K562 (cell line): Measurements from ENCODE around the gene USP46. TPM values are rescaled to one million over a fixed set of nuclear protein-coding genes. Genes with fewer than 3 reads are reported as not detected.

ENCODE experiments used
- ATAC-seq: fragments of 200-7000 bp; cut with Tn5 transposase; 3 replicates; pipeline ENCODE4 v1.9.1; 2020; ENCODE audit warnings: moderate library complexity
- BruUV-seq: library from RNA; stranded (reverse); fragments of 400-500 nt; replicated peaks from 2 replicates; lab custom pipeline; 2021; lab: Mats Ljungman, UMichigan
- CTCF ChIA-PET: fragments of 300-600 bp; formaldehyde crosslinking; extraction: SDS; loops from one replicate; lab custom pipeline; 2021; ENCODE audit warnings: low intra/inter-chr PET ratio; lab: Yijun Ruan, JAX
- POLR2A ChIA-PET: fragments of 300-600, 350-650 bp; sonication (Branson Sonifier 250); formaldehyde crosslinking; extraction: SDS; loops from one replicate; lab custom pipeline; 2021; ENCODE audit warnings: antibody characterized with exemption, inconsistent platforms; lab: Yijun Ruan, JAX
- DNase-seq, 4 experiments: peaks; one replicate each; pipeline versions ENCODE4 v3.0.0 to v3.0.0-alpha.2; 2011 to 2018; ENCODE audit warnings: low spot score in 3 of 4, mixed read lengths in 3 of 4; ENCODE audit errors: extremely low read depth in 1 of 4
- FAIRE-seq: peaks from 2 replicates; lab custom pipeline; 2011; peaks lifted over from hg19 to GRCh38; lab: Jason Lieb, UNC
- H2AFZ ChIP-seq: 2 replicates; pipeline ENCODE4 v1.6.0; 2011; ENCODE audit warnings: low read depth, low read length, control low read depth, inconsistent platforms
- H3K27ac ChIP-seq: fragments of 200-600 bp; 3 replicates; pipeline ENCODE4 v1.8.0; 2011; ENCODE audit warnings: low read depth, mild to moderate bottlenecking, control low read depth, inconsistent platforms, low read length, moderate library complexity, mixed read lengths; ENCODE audit errors: extremely low read depth
- H3K27me3 ChIP-seq, 2 experiments: fragments of 300-600 bp in 1 of 2; 2 replicates in 1 of 2; 3 replicates in 1 of 2; pipeline versions ENCODE4 v1.6.0 to v1.8.0; 2011; ENCODE audit warnings: inconsistent platforms in 2 of 2, low read length in 2 of 2, mild to moderate bottlenecking in 1 of 2, mixed read lengths in 1 of 2, moderate library complexity in 1 of 2; ENCODE audit not compliant: control insufficient read depth in 2 of 2, insufficient read depth in 2 of 2
- H3K36me3 ChIP-seq: fragments of 300-600 bp; 3 replicates; pipeline ENCODE4 v1.8.0; 2011; ENCODE audit warnings: mild to moderate bottlenecking, low read length, inconsistent platforms; ENCODE audit not compliant: control insufficient read depth, insufficient read depth
- H3K4me1 ChIP-seq, 2 experiments: fragments of 200-600 bp in 1 of 2; replicated peaks in 1 of 2; 2 replicates in 1 of 2; 3 replicates in 1 of 2; pipeline versions ENCODE4 v1.5.1 to v1.8.0; 2011; ENCODE audit warnings: inconsistent platforms in 2 of 2, low read length in 2 of 2, mild to moderate bottlenecking in 1 of 2, mixed read lengths in 1 of 2, moderate library complexity in 1 of 2; ENCODE audit not compliant: control insufficient read depth in 2 of 2, insufficient read depth in 2 of 2
- H3K4me2 ChIP-seq: 2 replicates; pipeline ENCODE4 v1.6.1; 2011; ENCODE audit warnings: low read length, control low read depth, inconsistent platforms, mixed read lengths; ENCODE audit not compliant: insufficient read depth
- H3K4me3 ChIP-seq: fragments of 200-600 bp; sonication (generic), shearing (Covaris generic); 2 replicates; pipeline ENCODE4 v1.5.1; 2016; ENCODE audit warnings: control low read depth, inconsistent platforms
- H3K79me2 ChIP-seq: fragments of 200-600 bp; 3 replicates; pipeline ENCODE4 v1.8.0; 2011; ENCODE audit warnings: low read length, inconsistent platforms; ENCODE audit not compliant: control insufficient read depth, insufficient read depth
- H3K9ac ChIP-seq, 2 experiments: 2 replicates each; pipeline versions ENCODE4 v1.6.0 to v1.6.1; 2011; ENCODE audit warnings: low read depth in 2 of 2, low read length in 2 of 2, control low read depth in 1 of 2, inconsistent platforms in 1 of 2, mild to moderate bottlenecking in 1 of 2, mixed read lengths in 1 of 2; ENCODE audit not compliant: insufficient read depth in 1 of 2
- H3K9me1 ChIP-seq: one replicate; pipeline ENCODE4 v1.6.0; 2011; ENCODE audit warnings: inconsistent platforms, mild to moderate bottlenecking, low read length, moderate library complexity; ENCODE audit not compliant: control insufficient read depth, insufficient read depth
- H3K9me3 ChIP-seq: replicated peaks from 2 replicates; pipeline ENCODE4 v1.5.1; 2011; ENCODE audit warnings: low read depth, low read length, inconsistent platforms; ENCODE audit not compliant: control insufficient read depth, insufficient read depth
- H4K20me1 ChIP-seq: replicated peaks from 2 replicates; pipeline ENCODE4 v1.6.1; 2011; ENCODE audit warnings: low read length, inconsistent platforms, mixed read lengths; ENCODE audit not compliant: control insufficient read depth, insufficient read depth
- COPS2 ChIP-seq: fragments of 450-650 bp; conservative IDR thresholded peaks from 2 replicates; pipeline ENCODE4 v1.6.1; 2016; ENCODE audit warnings: mild to moderate bottlenecking, moderate library complexity
- FOSL1 ChIP-seq: fragments of 200-800 bp; sonication (Bioruptor generic); conservative IDR thresholded peaks from 2 replicates; pipeline ENCODE4 v1.6.1; 2016; ENCODE audit warnings: missing genetic modification characterization, missing compliant biosample characterization
- GTF3C2 ChIP-seq: IDR thresholded peaks from 3 replicates; pipeline ENCODE4 v1.6.1; 2011; ENCODE audit warnings: borderline replicate concordance, mild to moderate bottlenecking, moderate library complexity; ENCODE audit not compliant: insufficient read length; ENCODE audit errors: extremely low read depth
- NONO ChIP-seq, 2 experiments: fragments of 200-400 bp in 1 of 2; fragments of 450-650 bp in 1 of 2; formaldehyde crosslinking in 1 of 2; IDR thresholded peaks; 2 replicates each; pipeline ENCODE4 v1.6.1; 2017; ENCODE audit warnings: low read depth in 2 of 2, mild to moderate bottlenecking in 2 of 2, moderate library complexity in 2 of 2, low read length in 1 of 2
- RFX1 ChIP-seq: fragments of 450-650 bp; IDR thresholded peaks from 2 replicates; pipeline ENCODE4 v1.6.1; 2016; ENCODE audit warnings: mild to moderate bottlenecking, moderate library complexity
- SPI1 ChIP-seq: IDR thresholded peaks from 2 replicates; pipeline ENCODE4 v1.6.1; 2011; ENCODE audit warnings: low read depth, low read length, control low read depth, borderline replicate concordance
- WGBS: fragments of 100-300 bp; shearing (Covaris generic); methylation state at CpG from one replicate; pipeline ENCODE4 v1.1.6; 2016; ENCODE audit warnings: low coverage, mixed read lengths; ENCODE audit not compliant: insufficient coverage; ENCODE audit errors: missing lambda C conversion rate; 5-methylcytosine and 5-hydroxymethylcytosine counted together
- in situ Hi-C: fragments of 300-500 bp; cut with MboI; formaldehyde crosslinking; loops from 4 replicates; pipeline ENCODE4 v1.15.0; 2018; ENCODE audit warnings: inconsistent platforms, mixed read lengths
- intact Hi-C: fragments of 100-400 bp; cut with micrococcal nuclease; formaldehyde crosslinking; loops from 2 replicates; pipeline ENCODE4 v1.14.2; 2022
- polyA plus RNA-seq, 8 experiments: library from polyadenylated mRNA; depleted of rRNA in 4 of 8; stranded (reverse) in 5 of 8; unstranded in 3 of 8; fragments of >200 nt; fragmentation: Nextera tagmentation in 2 of 8; fragmentation: Illumina TruSeq in 1 of 8; extraction: Ambion mirVana in 2 of 8; extraction: Trizol in 1 of 8; gene quantifications; 2 replicates each; pipeline versions ENCODE4 v1.2.1 to v1.2.3, GENCODE V29; 2011 to 2014; ENCODE audit warnings: inconsistent platforms in 1 of 8, missing spikeins in 1 of 8
- total RNA-seq, 7 experiments: library from RNA; depleted of rRNA in 6 of 7; stranded (reverse); fragments of >200 nt in 6 of 7; fragmentation: Illumina TruSeq in 2 of 7; extraction: Trizol in 2 of 7; gene quantifications; 2 replicates each; pipeline versions ENCODE4 v1.2.1 to v1.2.3, GENCODE V29; 2011 to 2021; ENCODE audit warnings: low replicate concordance in 1 of 7
- TF ChIP-seq, protein P1 (sequence below): conservative IDR thresholded peaks from 2 replicates; pipeline ENCODE4 v1.6.1; 2011; ENCODE audit warnings: low read depth, mild to moderate bottlenecking, low read length; ENCODE audit not compliant: control insufficient read depth

USP46 gene
- total and polyA plus RNA-seq, 9 of the 15 experiments (the other 6 are each of a cell fraction or from before 2014, with no cell fraction given) = 3.0 to 11.7 (median 8.4) TPM

- TF ChIP-seq SPI1 (peak; percentile 53; the same call in 1 of the 2 replicates), RFX1 (peak; percentile 65)
- TF ChIP-seq, protein P1, sequence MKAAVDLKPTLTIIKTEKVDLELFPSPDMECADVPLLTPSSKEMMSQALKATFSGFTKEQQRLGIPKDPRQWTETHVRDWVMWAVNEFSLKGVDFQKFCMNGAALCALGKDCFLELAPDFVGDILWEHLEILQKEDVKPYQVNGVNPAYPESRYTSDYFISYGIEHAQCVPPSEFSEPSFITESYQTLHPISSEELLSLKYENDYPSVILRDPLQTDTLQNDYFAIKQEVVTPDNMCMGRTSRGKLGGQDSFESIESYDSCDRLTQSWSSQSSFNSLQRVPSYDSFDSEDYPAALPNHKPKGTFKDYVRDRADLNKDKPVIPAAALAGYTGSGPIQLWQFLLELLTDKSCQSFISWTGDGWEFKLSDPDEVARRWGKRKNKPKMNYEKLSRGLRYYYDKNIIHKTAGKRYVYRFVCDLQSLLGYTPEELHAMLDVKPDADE = no peak
- Histone ChIP-seq H3K27ac (no peak overlapping the region), H3K4me2 (no peak overlapping the region), H2AFZ (no peak overlapping the region), H3K27me3 (no peaks in the 10 kb centered on the region), H3K4me3 (no peak overlapping the region), H3K9me1 (no peaks in the 10 kb centered on the region), H3K36me3 (no peaks in the 10 kb centered on the region), H3K4me1 (no peaks in the 10 kb centered on the region), H3K9me3 (no peaks in the 10 kb centered on the region), H4K20me1 (no peaks in the 10 kb centered on the region; the same call in 1 of the 2 replicates), H3K9ac (no peak overlapping the region), H3K79me2 (no peaks in the 10 kb centered on the region)
- ChIA-PET POLR2A (no interaction called here), CTCF (no interaction called here)
- BruUV-seq = no TSS peak
- FAIRE-seq (no peak), DNase-seq (no peak), ATAC-seq (no peak)
- in situ Hi-C loops (no loop called here), intact Hi-C loops (no loop called here)
- WGBS = 45% methylated on average over 4 of the region's 4 CpGs
Measured at GRCh38 chr4:52638717-52639116, 20.4 kb downstream of the USP46 start.

DNA sequence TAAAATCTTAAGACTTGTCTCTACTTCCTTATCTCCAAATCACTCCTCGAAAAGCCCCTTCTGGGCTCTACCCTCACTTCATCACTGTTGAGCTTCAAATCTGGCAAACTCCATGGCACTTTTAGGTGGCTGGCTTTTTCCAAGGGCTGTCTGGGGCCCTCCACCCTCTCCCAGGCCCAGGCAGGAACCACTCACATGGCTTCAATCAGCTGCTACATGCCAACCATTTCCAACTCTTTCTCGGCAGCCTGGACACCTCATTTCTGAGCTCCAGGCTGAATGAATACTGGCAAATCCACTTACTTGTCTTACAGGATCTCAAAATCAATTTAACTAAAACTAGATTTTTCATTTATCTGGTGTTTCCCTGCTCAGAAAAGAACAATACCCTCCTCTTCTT is 22.0 kb downstream of the USP46 start:
- Histone ChIP-seq H3K9me1 (no peaks in the 10 kb centered on the region), H3K9ac (no peak overlapping the region), H4K20me1 (no peaks in the 10 kb centered on the region; the same call in 1 of the 2 replicates), H3K4me1 (no peaks in the 10 kb centered on the region), H3K4me3 (no peak overlapping the region), H3K9me3 (no peaks in the 10 kb centered on the region), H3K4me2 (no peak overlapping the region)
- WGBS = 33% methylated on average over 2 of the region's 2 CpGs
- CTCF ChIA-PET = no interaction called here
- DNase-seq = no peak
- FAIRE-seq = no peak
- intact Hi-C loops = no loop called here
- TF ChIP-seq NONO (IDR thresholded peaks at IDR 0.05; ENCODE audit: low read depth in 2 of 2, low read length in 1 of 2) = no peak
- TF ChIP-seq FOSL1 (tag) = no peak
- TF ChIP-seq COPS2 = no peak
- no peak for TF ChIP-seq GTF3C2
- TF ChIP-seq, all 486 proteins: peak for 0
- H3K27ac ChIP-seq = no peak overlapping the region
- H3K36me3 ChIP-seq = no peaks in the 10 kb centered on the region
- no peaks in the 10 kb centered on the region for H3K79me2 ChIP-seq
- no TSS peak for BruUV-seq
- POLR2A ChIA-PET = no interaction called here
- no peak for ATAC-seq
- H2AFZ ChIP-seq = no peak overlapping the region
- in situ Hi-C loops = no loop called here
- no peaks in the 10 kb centered on the region for H3K27me3 ChIP-seq
